HFFc6 (cell line): ENCODE measurements around the gene SHB. TPM values are rescaled to one million over a fixed set of nuclear protein-coding genes. Genes with fewer than 3 reads are reported as not detected.
A peak's percentile ranks its signal among the peaks of the same experiment; 100 is the strongest.
"Not testable (repeated sequence)": the region's sequence is repeated elsewhere in the genome, so short reads cannot be mapped to it uniquely, and the experiment has no call there.

Experiments used
- DNase-seq: peaks from one replicate; pipeline ENCODE4 v3.0.0-alpha.2; 2018
- H3K27ac Mint-ChIP-seq: 2 replicates; pipeline ENCODE4 v1.8.0; 2020; ENCODE audit warnings: mild to moderate bottlenecking, mixed read lengths
- H3K27me3 Mint-ChIP-seq: 2 replicates; pipeline ENCODE4 v1.8.0; 2021; ENCODE audit warnings: mild to moderate bottlenecking, moderate library complexity, mixed read lengths; ENCODE audit not compliant: insufficient read depth
- H3K36me3 Mint-ChIP-seq: 2 replicates; pipeline ENCODE4 v1.8.0; 2021; ENCODE audit warnings: low read depth, mixed read lengths
- H3K4me1 Mint-ChIP-seq: 2 replicates; pipeline ENCODE4 v1.8.0; 2020; ENCODE audit warnings: low read depth, mixed read lengths
- H3K4me3 Mint-ChIP-seq: 2 replicates; pipeline ENCODE4 v1.8.0; 2020; ENCODE audit warnings: mild to moderate bottlenecking, moderate library complexity, mixed read lengths
- H3K9me3 Mint-ChIP-seq: 2 replicates; pipeline ENCODE4 v1.8.0; 2020; ENCODE audit warnings: mild to moderate bottlenecking, mixed read lengths
- CTCF ChIP-seq: fragments of 200-600 bp; sonication (generic); IDR thresholded peaks from 2 replicates; pipeline ENCODE4 v1.5.0; 2021; ENCODE audit warnings: antibody characterized with exemption, mild to moderate bottlenecking
- total RNA-seq, 6 experiments: library from RNA; stranded (reverse); fragmentation: NEBNext Ultra II Directional; extraction: Animal tissue kit (Norgen Biotek cat#: 25700); gene quantifications; 2 replicates in 1 of 6; 3 replicates in 5 of 6; pipeline ENCODE4 v1.2.3, GENCODE V29; 2021

SHB gene
- total RNA-seq, 6 experiments from 2014 or later: 26.8 to 29.8 (median 28.6) TPM

GRCh38 chr9:38046661-38047300 is 22.2 kb downstream of the SHB start:
- Mint-ChIP-seq H3K27ac (peak overlapping the region; percentile 95), H3K4me3 (peak overlapping the region; percentile 74), H3K4me1 (peaks cover 81% of the 10 kb centered on the region), H3K27me3 (no peaks in the 10 kb centered on the region), H3K9me3 (no peaks in the 10 kb centered on the region), H3K36me3 (peaks cover 10% of the 10 kb centered on the region)
- no peak for TF ChIP-seq CTCF
- DNase-seq: peak; percentile 85

- H3K27ac Mint-ChIP-seq: peak overlapping the region; percentile 95
- H3K9me3 Mint-ChIP-seq, H3K27me3 Mint-ChIP-seq, DNase-seq, H3K36me3 Mint-ChIP-seq: not testable (repeated sequence)
- peaks cover 84% of the 10 kb centered on the region for H3K4me1 Mint-ChIP-seq
- peak overlapping the region; percentile 74; the same call in 1 of the 2 replicates for H3K4me3 Mint-ChIP-seq
These were observed 23.1 kb downstream of the SHB start for GRCh38 chr9:38045939-38046338.

GRCh38 chr9:38044706-38045105 is 24.3 kb downstream of the SHB start:
- Mint-ChIP-seq H3K36me3 (peaks cover 14% of the 10 kb centered on the region), H3K4me3 (no peak overlapping the region), H3K27ac (no peak overlapping the region; the same call in 1 of the 2 replicates), H3K27me3 (no peaks in the 10 kb centered on the region), H3K4me1 (peaks cover 85% of the 10 kb centered on the region), H3K9me3 (no peaks in the 10 kb centered on the region)
- no peak for DNase-seq
- TF ChIP-seq CTCF: no peak

GRCh38 chr9:38043931-38044623 is 24.9 kb downstream of the SHB start:
- no peak for DNase-seq
- peaks cover 14% of the 10 kb centered on the region for H3K36me3 Mint-ChIP-seq
- H3K4me1 Mint-ChIP-seq: peaks cover 91% of the 10 kb centered on the region
- no peaks in the 10 kb centered on the region for H3K9me3 Mint-ChIP-seq
- no peaks in the 10 kb centered on the region for H3K27me3 Mint-ChIP-seq
- no peak overlapping the region for H3K4me3 Mint-ChIP-seq
- no peak overlapping the region for H3K27ac Mint-ChIP-seq
- no peak for TF ChIP-seq CTCF

- 0 out of 2 replicates have a peak overlapping the region, but pooled peaks have one; percentile 37 for H3K27ac Mint-ChIP-seq
- DNase-seq: no peak
- H3K4me3 Mint-ChIP-seq: no peak overlapping the region
- H3K9me3 Mint-ChIP-seq: no peaks in the 10 kb centered on the region
- peaks cover 91% of the 10 kb centered on the region for H3K4me1 Mint-ChIP-seq
- H3K27me3 Mint-ChIP-seq: no peaks in the 10 kb centered on the region
- peaks cover 14% of the 10 kb centered on the region for H3K36me3 Mint-ChIP-seq
- TF ChIP-seq CTCF: no peak
These were observed 26.2 kb downstream of the SHB start for GRCh38 chr9:38042626-38043357.
